ENCODE results near the gene SLC24A3.

Gene SLC24A3

DNA sequence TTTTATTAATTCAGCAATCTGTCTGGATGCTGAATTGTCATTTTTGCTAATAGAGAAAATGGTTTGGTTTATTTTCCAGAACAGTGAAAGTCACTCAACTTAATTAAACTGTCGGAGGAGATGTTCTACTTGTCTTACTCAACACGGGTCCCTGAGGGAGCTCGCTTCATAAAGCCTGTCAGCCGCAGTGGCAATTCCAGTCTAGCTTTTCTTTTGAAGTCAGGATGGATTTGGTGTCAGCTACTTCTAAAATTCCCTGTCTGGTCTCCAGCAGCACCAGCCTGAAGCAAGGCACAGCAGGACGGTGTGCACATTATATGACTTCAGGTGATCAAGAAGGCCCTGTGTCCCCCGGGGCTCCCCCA is 261.5 kb downstream of the SLC24A3 start:
- no peak for DNase-seq

DNA sequence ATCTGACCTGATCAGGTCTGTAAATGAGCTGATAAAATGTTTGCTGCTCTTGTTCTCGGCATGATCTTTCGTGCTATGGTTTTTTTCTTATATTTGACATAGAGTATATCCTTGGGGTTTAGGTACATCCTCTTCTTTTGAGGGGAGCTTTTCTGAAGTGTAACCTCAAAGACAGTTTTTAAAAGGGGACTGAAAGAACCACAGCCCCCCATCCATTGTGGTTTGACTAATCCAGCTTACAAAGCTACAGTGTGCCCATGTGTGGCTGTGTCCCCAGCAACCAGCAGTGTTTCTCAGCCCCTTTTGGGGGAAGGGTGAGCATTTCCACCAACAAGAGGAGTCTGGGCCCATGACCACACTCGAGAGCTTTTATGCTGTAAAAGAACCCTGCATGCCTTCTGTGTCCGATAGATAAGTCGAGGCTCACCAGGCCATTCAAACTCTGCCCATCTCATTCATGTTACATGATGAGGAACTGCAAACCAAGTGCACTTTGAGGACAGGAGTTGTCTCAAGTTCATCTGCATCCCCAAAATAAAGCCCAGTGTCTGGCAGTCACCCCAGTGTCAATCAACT is 266.0 kb downstream of the SLC24A3 start:
- no peak for DNase-seq

DNA sequence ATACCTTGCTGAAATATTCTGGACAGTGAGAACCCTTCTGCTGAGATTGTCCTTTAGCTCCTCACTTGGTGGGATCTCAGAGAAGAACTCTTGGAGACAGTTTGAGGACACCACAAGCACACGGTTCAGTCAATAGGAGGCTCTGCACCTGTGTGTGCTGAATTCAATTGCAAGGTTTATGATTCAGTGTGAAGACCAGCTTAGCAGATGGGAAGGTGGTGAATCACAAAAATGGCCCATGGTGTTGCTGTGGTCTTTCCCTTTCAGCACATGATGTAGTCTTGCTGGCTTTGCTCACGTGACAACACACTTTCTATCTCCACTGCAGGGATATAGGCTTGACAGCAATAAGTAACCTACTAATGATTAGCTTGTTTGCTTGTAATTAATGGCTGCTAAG is 270.3 kb downstream of the SLC24A3 start:
- DNase-seq = no peak

DNA sequence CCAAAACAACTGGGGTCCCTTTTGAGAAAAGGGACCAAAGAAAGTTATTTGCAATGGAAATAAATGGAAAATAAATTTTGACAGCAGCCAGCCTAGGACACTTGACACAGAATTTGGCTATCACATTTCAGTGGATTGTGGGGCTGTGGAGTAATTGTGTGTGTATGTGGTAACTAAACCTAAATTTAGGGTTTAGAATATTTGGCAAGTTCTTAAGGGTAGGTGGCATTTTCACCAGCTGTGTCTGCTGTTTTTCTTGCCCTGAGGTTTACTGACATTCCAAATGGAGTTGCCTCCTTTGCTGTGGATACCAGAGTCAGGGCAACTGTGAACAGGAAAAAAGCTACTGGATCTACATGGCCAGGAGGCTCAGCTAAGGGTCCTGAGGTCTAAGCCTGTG is 270.9 kb downstream of the SLC24A3 start:
- no peak for DNase-seq

DNA sequence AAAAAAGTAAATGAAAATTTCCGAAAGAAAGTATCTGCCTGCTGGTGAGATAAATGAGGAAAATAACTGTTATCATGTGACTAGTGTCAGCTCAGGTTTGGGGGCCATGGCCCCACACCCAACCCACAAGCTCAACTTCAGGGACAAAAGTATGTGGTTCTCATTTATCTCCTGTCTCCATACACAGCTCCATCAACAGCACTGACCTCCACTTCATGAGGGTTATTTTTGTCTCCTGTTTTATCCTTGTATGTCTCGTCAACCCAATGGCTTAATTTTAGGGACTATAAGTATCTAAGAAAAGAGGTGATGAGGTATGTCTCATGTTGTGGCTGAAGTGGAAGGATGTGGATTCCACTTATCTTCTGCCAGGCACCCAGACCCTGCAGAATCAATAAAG is 274.0 kb downstream of the SLC24A3 start:
- DNase-seq = no peak

DNA sequence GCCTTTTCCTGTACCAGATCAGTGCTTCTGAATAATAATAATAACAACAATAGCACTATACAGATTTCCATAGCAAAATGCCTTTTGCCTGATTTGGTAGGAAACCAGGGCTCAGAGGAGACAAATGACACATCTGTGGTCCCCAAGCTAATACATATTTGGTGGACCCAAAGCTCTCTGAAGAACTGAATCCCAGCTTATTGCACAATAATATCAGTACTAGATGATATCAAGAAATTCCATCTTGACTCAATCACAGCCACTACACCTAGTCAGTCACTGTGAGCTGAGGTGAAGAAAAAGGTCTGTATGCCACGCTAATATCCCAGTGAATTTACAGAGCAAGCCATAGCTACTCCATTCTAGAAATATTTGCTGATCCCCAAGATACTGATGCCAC is 275.0 kb downstream of the SLC24A3 start:
- no peak for DNase-seq

DNA sequence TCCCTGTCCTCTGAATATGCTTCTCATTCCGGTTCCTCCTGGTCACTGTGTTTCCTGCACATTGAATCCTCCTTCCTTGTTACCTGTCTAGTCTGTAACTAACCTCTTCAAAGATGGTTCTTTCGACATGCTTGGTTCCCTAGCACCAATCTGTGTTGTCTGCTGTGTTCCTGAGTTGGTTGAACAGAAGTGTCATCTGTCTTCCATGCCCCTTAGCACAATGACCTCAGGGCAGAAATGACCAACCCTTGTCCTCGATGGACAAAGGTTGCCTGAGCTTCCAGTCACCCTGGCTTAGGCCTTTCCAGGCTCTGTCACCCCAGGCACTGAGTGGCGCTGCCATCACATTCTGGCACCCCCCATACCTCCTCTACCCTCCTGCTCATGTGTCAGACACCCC is 278.8 kb downstream of the SLC24A3 start:
- no peak for DNase-seq

DNA sequence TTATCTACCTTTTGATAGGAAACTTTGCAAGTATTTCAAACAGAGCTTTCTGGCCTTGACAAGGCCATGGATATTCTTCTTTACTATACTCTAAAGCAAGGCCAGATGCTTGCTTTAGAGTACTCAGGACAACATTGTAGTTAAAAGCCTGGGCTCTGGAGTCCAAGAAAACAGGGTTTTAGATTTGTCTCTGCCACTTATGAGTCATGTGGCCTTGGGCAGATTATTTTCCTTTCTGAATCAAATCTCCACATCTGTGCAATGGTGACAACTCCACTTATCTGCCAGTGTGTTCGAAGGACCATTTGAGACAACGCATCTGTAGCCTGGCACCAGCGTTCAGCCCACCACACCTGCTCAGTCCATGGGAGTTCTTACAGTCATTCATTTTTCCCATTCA is 279.7 kb downstream of the SLC24A3 start:
- DNase-seq = no peak

DNA sequence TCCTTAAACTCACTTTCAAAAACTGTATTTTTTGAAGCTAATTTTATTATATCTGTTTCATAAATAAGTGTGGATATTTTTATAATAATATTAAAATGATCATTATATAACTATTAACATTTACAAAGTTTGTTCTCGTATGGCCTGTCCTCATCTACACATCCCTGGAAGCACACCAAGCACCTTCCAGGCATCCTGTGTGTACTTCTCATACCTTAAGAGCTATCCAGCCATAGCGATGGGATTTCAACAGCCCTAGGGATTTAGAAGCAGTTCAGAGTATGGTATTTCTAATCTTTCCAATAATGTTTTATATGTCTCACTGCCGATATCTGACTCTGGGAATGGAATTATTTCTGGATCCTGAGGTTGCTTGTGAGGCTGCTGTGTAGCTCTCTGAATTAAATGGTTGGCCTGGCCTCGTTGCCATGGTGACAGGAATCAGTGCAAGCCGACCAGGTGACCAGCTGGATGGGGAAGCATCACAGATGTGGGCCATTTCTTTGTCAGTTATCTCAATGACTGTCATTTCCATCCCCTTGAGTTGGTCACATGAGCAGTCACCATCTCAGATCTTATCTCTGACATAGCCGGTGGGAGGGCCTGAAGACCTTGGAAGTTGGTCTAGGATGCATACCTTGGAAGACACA is 280.4 kb downstream of the SLC24A3 start:
- DNase-seq = no peak

DNA sequence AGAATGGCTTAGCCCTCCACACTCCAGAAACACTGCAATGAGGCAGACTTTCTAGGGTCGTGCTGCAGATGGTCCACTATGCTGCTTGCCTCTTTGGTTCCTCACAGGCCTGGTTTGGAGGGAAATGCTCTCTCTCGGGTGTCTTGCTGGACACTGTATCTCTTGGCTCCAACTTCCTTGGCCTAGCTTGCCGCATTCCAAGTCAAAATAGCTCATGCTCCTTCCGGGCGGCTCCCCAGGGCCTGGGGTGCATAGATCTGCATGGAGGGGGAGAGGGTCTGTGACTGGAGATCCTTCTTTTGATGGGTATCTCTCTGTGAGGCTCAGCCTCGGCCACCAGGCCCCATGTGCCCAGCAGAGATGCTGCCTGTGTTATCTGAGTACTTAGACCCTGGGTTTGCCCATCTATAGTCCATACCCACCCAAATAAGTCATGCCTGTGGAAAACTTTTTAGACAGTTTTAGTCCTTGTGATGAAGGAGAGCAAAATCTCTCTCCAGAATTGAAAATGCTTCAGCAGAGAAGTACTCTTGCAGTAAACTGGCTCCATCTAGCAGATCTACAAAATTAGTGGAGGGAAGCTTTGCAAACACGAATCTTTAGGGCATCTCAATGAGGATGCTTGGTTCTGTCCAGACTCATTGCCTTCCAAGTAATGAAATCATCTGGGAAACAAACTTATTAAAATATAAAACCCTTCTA is 281.5 kb downstream of the SLC24A3 start:
- DNase-seq = no peak

DNA sequence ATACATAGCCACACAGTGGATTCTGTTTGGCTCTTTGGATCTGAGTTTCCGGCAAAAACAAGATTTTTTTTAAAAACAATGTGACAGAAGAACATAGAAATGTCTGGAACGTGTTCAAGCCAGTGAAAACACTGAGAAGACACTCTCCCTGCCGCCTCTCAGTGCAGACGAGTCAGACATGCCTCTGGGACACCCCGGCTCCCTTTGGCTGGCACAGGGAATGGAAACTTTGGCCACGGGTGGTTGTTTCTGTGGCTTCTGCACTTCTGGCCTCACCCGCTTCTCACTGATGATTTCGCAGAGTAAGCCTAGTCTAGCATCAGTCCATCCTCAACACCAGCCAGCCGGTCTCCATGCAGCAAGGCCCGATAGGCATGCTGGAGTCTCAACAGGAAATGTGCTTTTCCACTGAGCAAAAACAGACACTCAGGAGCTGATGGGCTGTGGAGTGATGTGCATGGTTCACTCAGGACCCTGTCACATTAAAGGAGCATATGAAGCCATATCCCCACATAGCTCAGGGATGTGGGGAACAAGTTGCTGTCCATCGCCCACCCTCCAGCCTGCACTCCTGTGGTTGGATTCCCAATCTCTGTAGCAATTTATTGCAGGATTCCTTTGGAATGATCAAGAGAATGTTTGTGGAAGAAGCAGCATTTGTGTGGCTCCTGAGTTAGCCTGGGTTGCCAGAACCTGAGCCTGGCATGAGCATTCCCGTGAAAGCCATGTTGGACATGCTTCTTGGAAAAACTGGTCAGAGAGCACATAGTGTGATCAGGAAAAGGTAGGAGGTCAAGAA is 283.7 kb downstream of the SLC24A3 start:
- DNase-seq = no peak

DNA sequence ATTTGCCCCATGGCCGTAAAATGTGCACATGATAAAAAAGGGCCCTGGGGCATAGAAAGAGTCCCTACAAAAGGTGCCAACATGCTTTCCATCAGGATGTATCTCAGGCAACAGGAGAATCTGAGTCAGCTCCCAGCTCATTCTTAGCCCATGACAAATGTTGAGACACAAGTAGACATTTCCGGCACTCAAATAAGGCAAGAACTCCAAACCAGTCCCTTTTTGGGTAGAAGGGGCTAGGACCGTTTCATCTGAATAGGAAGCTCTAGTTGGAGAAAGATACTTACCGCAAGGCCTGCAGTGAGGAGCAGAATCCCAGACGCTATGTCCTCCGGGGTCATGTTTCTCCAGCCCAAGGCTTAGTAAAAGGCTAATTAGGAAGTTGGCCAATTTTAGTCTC is 284.6 kb downstream of the SLC24A3 start:
- DNase-seq = no peak

DNA sequence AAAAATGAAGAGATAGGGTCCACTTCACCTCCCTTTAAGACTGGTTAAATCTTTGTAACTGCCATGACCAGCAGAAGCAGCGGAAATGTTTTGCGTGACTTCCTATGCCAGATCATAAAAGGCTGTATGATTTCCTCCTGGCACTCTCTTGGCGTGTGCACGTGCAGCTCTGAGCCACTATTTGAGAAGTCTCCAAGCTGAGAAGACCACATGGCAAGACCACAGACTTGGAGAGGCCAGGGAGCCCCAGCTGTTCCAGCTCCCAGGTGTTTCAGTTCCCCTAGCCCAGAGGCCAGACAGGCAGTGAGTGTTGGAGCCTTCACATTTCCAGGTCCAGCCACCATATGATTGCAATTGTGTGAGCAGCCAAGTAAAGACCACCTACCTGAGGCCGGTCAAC is 286.3 kb downstream of the SLC24A3 start:
- DNase-seq = no peak

DNA sequence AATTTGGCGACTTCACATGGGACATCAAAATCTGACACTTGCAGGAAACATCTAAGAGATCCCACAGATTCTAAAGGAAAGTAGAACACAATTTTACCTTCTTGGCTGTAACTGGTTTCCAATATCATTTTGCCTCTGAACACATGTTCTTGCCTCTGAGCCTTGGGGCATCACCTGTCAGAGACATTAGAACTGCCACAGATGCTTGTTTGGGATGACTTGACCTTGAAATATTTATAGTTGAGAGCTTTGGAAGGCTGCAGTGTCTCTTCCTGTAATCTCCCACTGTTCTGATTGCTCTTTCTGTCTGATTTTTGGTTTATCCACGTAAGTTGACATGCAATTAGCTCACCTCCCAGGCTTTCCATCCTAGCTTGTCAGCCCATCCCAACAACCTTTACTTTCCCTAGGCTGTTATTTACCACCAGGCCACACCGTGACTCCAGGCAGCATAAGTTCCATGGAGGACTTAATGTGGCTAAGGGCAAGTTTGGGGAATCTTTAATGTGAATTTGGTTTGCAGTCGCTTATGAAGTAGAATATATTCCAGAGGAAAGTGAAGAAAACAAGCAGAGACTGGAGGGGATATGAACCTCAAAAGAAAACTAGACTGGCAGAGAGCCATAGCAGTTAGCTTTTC is 289.2 kb downstream of the SLC24A3 start:
- DNase-seq = no peak

DNA sequence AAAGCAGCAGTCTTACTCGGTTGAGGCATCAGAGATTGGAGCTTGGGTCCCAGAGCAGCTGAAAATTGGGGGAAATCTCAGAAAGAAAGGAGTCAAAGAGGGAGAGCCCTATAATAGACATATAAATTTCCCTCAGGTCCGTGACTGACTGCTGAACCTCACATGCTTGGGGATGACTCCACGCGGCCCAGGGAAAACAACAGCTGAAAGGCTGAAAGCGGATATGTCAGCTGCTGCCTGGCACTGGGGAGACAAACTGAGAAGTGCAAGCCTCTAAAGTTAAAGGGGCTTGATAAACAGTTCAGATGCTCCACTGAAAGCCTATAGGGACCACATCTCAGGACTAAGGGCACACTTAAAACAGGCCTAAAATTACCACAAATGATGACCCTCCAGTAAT is 289.7 kb downstream of the SLC24A3 start:
- DNase-seq = no peak

DNA sequence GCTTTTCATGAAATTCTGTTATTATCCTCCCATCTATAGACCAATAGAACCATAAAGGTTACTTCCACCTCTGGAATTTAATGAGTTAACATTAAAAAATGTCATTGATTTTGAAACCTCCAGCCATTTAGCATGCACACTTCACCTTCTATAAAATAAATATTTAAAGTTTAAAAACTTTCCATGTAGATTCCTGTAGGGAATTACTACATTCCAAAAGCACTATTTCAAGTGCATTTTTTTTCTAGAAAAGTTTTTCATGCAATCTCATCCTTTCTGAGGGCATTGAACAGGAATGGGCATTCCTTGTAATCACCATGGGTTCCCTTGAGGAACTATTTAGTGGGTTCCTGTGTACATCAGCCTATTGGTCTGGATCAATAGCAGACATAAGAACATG is 291.8 kb downstream of the SLC24A3 start:
- no peak for DNase-seq

DNA sequence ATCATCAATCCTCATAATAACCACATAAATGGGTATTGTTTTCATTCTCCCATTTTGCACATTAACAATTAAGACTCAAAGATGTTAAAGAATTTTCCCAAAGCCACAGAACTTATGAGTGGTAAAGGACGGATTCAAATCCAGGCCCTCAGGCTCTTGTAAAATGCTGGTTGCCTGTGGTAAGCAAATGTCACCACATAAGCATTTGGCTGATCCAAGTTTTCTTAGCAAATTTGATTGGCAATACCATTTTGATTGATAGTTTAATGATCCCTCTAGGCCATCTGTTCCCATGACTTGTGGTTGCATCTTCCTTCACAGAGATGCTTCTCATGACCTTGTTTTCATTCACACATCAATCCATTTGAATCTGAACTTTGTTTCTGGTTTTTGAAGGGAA is 293.6 kb downstream of the SLC24A3 start:
- no peak for DNase-seq

DNA sequence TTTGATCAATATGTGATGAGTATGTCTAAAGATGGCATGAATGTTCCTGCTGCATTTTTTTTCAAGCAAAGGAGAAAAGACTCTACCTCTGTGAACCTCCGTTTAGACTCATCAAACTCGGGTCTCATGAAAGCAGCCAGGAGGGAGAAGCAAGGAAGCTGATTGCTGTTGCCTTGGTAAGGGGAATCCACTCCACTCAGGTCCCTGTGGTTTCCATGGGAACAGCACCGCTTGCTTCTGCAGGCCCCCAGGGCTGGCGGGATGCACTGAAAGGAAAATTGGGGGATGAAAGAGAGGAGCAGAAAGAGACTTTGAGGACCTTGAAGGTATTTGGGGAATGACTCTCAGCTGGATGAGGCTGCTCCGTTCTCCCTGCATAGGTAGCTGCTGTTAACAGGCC is 296.0 kb downstream of the SLC24A3 start:
- no peak for DNase-seq

DNA sequence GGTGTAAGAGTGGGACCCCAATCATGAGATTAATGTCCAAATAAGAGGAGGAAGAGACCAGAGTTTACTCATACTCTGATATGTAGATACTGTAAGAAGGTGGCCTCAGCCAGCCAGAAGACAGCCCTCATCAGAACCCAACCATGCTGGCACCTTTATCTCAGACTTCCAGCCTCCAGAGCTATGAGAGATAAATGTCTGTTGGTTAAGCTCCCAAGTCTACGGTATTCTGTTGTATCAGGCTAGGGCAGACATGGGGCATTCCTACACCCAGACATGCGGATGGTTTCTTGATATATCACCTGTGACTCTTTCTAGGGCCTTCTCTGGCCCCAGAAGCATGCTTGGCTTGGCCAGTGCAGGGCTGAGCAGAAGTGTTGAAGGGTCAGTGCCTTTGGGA is 298.2 kb downstream of the SLC24A3 start:
- DNase-seq = no peak

DNA sequence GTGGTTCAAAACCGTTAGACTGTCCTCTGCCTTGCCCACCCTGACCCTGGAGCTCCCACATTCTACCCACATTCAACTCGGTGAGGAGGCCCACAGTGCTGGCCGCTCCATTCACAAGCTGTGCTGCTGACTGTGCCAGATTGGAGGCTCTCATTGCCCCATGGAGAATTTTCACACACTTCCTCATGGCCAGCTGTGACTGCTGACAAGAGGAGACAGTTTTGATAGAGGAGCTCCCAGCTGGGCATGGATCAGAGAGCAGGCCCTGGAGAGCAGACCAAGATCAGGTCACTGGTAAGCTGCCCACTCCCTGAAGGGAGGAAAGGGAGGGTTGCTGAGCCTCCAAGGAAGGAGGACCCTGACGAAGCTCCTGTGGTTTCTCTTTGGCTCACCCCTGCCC is 299.5 kb downstream of the SLC24A3 start:
- DNase-seq = no peak

DNA sequence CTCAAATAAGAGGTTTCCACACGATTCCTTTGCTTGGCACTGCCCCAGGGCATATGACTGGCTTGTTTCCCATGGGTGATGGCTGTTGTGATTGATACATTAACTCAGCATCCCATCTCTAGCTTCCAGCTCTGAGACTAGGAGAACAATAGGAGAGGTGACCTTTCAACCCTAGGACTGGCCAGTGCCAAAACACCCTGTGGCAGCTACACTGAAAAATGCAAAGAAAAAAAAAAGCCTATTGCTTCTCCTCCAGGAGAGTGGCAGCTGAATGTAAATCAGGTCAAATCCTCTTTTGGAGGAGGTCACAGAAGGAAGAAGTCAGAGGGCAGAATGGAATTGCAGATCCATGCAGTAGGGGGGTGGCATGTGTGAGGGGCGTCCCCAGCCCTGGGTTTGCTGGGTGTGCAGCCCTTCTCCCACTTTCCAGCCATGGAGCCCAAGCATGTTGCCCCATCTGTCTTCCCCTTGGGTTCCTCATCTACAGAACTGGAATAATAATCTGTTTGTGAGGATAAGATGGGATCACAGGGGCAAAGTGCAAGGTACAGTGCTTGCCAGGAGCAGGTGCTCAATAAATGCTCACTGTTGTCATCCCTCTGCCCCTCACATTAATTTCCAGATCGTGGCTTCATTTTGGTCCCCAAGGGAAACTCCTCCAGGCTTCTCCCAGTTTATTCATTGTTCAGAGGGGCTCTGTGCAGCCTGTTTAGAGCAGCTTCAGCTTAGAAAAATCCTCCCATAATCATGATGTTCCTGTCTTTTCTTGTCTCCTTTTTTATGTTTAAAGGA is 300.6 kb downstream of the SLC24A3 start:
- no peak for DNase-seq

DNA sequence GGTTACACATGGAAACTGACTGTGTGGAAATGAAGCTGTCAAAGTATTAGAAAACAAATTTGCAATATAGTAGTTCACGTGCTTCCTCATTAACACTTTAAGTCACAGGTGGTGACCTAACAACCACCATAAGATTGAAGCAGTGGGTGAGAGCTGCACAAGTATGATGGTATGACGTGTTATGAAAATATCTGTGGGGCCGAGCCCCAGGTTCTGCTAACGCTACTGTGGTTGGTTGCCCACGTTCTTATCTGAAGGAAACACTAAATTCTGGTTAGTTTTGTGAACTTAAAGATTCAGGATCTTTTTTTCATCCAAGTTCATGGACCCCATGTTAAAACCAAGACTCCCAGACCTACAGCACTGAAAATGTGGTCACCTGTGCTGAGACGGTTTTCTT is 302.6 kb downstream of the SLC24A3 start:
- no peak for DNase-seq

DNA sequence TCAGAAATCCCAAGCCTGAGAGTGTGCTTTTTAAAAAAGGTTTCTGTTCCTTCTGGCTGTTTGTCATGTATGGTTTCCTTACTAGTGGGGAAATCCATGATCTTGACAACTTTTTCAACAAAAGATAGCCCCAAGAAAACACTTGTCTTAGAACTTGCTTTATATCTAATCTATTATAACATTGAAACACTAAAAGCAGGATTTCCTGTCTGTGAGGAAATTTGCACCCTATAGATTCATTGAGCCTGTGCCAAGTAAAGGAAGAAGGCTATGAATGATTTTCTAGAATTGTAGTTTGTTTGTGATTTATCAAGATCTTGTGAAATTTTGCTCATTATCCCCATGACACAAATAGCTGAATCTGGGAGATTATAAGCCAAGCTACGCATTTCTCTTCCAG is 307.0 kb downstream of the SLC24A3 start:
- DNase-seq = no peak

All from activated effector memory CD4-positive, alpha-beta T cell treated with Interleukin-2 at 50 U/mL for 16 hours (primary cell).